Measurements from ENCODE around the gene INCA1. TPM values are rescaled to one million over a fixed set of nuclear protein-coding genes. Genes with fewer than 3 reads are reported as not detected.
A peak's percentile ranks its signal among the peaks of the same experiment; 100 is the strongest.

INCA1 gene
- total RNA-seq, 4 donors from 2014 or later, result 2.4 TPM; not detected in 3

DNA sequence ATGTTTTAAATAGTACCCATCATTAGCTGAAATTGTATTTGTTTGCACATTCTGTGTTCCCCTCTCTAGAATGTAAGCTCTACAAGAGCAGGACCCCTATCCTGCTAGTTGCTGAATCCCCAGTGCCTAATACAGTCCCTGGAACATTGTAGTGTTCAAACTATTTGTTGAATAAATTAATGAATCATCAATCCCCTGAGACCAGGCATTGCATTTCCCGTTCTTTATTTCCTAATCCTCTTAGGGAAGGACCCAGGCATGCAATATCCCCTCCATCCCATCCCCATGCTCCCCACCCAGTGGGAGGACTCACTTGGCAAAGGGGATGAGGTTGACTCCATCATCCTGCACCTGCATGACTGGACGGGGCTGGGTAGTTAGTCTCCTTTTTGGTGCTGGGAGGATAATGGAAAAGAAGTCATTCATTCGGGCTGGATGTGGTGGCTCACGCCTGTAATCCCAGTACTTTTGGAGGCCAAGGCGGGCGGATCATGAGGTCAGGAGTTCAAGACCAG is 3.2 kb downstream of the INCA1 start:
- no peak for DNase-seq
- H3K9me3 ChIP-seq, result no peaks in the 10 kb centered on the region
- H3K36me3 ChIP-seq, result no peaks in the 10 kb centered on the region
- TF ChIP-seq, protein P1, sequence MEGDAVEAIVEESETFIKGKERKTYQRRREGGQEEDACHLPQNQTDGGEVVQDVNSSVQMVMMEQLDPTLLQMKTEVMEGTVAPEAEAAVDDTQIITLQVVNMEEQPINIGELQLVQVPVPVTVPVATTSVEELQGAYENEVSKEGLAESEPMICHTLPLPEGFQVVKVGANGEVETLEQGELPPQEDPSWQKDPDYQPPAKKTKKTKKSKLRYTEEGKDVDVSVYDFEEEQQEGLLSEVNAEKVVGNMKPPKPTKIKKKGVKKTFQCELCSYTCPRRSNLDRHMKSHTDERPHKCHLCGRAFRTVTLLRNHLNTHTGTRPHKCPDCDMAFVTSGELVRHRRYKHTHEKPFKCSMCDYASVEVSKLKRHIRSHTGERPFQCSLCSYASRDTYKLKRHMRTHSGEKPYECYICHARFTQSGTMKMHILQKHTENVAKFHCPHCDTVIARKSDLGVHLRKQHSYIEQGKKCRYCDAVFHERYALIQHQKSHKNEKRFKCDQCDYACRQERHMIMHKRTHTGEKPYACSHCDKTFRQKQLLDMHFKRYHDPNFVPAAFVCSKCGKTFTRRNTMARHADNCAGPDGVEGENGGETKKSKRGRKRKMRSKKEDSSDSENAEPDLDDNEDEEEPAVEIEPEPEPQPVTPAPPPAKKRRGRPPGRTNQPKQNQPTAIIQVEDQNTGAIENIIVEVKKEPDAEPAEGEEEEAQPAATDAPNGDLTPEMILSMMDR (IDR thresholded peaks at IDR 0.05), result no peak
- no peak for TF ChIP-seq POLR2A (IDR thresholded peaks at IDR 0.05)
- H3K4me3 ChIP-seq, result no peak overlapping the region
- no peaks in the 10 kb centered on the region for H3K27me3 ChIP-seq
- peaks cover 0 to 14% (median 7%) of the 10 kb centered on the region in 4 donors for H3K4me1 ChIP-seq
- no peak overlapping the region for H3K27ac ChIP-seq

DNA sequence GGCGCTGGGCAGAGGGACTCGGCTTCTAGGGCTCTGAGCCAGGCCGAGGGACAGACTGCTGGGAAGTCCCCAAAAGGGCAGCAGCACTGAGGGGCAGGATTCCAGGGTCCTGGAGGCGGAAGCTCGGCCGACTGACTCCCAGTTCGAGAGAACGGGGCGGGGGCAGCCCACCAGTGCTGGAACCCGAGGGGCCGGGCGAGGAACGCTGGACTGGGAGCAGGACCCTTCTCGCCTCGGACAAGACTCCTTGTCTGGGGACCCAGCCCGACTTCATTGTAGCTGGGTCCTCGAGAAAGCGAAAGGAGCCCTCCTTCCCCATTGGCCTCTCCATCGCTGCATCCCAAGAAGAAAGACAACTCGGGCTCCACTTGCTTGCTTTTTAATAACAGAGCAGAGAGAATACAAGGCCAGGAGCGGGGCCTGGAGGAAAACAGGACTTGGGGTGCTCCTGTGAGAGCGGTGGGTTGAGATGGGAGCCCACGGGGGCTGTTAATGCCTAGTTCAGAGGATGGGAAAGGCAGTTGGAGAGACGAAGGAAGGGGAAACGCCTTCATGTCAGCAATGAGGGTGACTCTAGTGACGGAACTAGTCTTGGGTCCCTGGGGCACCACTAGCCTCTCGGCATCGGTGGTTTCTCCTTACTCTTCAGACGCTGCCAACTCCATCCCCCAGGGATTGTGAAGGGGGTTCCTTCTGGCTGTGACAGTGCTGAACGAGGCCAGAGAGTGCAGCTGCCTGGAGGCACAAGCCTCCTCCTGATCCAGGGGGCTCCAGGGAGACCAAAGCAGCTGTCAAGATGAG is 9.4 kb downstream of the INCA1 start:
- Histone ChIP-seq H3K27me3 (no peaks in the 10 kb centered on the region), H3K9me3 (no peaks in the 10 kb centered on the region), H3K27ac (peak overlapping the region; percentile 90 to 98 (median 93)), H3K4me3 (peak overlapping the region; percentile 76 to 97 (median 89)), H3K36me3 (peaks cover 0 to 12% (median 0%) of the 10 kb centered on the region in 3 donors), H3K4me1 (peaks cover 0 to 25% (median 14%) of the 10 kb centered on the region in 4 donors)
- DNase-seq, result no peak
- TF ChIP-seq, protein P1 (IDR thresholded peaks at IDR 0.05), result no peak
- no peak for TF ChIP-seq POLR2A (IDR thresholded peaks at IDR 0.05)

GRCh38 chr17:4986951-4987766 is 10.2 kb downstream of the INCA1 start, which contains the start of gene CAMTA2:
Gene CAMTA2, minus strand, starts transcription at chr17:4987675. Its CDS starts 1,453 bp downstream, at chr17:4986222.
- Histone ChIP-seq H3K9me3 (no peaks in the 10 kb centered on the region), H3K36me3 (peaks cover 0 to 20% (median 0%) of the 10 kb centered on the region in 3 donors), H3K4me3 (peak within 1 kb of the TSS; percentile 76 to 97 (median 89)), H3K27me3 (no peaks in the 10 kb centered on the region), H3K4me1 (peaks cover 0 to 25% (median 14%) of the 10 kb centered on the region in 4 donors), H3K27ac (peak within 1 kb of the TSS; percentile 90 to 98 (median 93))
- TF ChIP-seq POLR2A (IDR thresholded peaks at IDR 0.05), result peak; percentile 68 to 73
- TF ChIP-seq, protein P1 (IDR thresholded peaks at IDR 0.05), result peak; percentile 65 to 86 (median 76)
- peak; percentile 92 to 96 (median 94) for DNase-seq

GRCh38 chr17:4986403-4986802 is 10.9 kb downstream of the INCA1 start:
- peaks cover 0 to 27% (median 0%) of the 10 kb centered on the region in 3 donors for H3K36me3 ChIP-seq
- peak overlapping the region; percentile 76 to 97 (median 89) for H3K4me3 ChIP-seq
- peaks cover 0 to 25% (median 14%) of the 10 kb centered on the region in 4 donors for H3K4me1 ChIP-seq
- peak overlapping the region; percentile 90 to 98 (median 93) for H3K27ac ChIP-seq
- H3K27me3 ChIP-seq, result no peaks in the 10 kb centered on the region
- TF ChIP-seq POLR2A (IDR thresholded peaks at IDR 0.05), result no peak
- TF ChIP-seq, protein P1 (IDR thresholded peaks at IDR 0.05), result no peak
- no peaks in the 10 kb centered on the region for H3K9me3 ChIP-seq
- no peak for DNase-seq

- TF ChIP-seq POLR2A (IDR thresholded peaks at IDR 0.05), result no peak
- TF ChIP-seq, protein P1 (IDR thresholded peaks at IDR 0.05), result no peak
Measured at GRCh38 chr17:4982305-4982704, 15.0 kb downstream of the INCA1 start.

More at GRCh38 chr17:4982305-4982704, 15.0 kb downstream of the INCA1 start:
- peaks cover 0 to 65% (median 0%) of the 10 kb centered on the region in 3 donors for H3K36me3 ChIP-seq
- no peak overlapping the region for H3K27ac ChIP-seq
- DNase-seq, result no peak
- H3K4me3 ChIP-seq, result no peak overlapping the region
- H3K27me3 ChIP-seq, result no peaks in the 10 kb centered on the region
- no peaks in the 10 kb centered on the region for H3K9me3 ChIP-seq
- peaks cover 0 to 23% (median 9%) of the 10 kb centered on the region in 4 donors for H3K4me1 ChIP-seq
